Diencephalon (tissue), 1 donor: Measurements from ENCODE around the gene MTHFD2. TPM values are rescaled to one million over a fixed set of nuclear protein-coding genes. Genes with fewer than 3 reads are reported as not detected.

Experiments used
- total RNA-seq: library from RNA; depleted of rRNA; stranded (reverse); fragments of >200 nt; gene quantifications from one replicate; pipeline ENCODE4 v1.2.3, GENCODE V29; 2014

Gene MTHFD2
- 31.1 TPM for total RNA-seq

GRCh38 chr2:74198461-74199274 is at the start of gene MTHFD2:
Gene MTHFD2, plus strand, starts transcription at chr2:74198615. Its CDS starts 27 bp downstream, at chr2:74198642.

DNA sequence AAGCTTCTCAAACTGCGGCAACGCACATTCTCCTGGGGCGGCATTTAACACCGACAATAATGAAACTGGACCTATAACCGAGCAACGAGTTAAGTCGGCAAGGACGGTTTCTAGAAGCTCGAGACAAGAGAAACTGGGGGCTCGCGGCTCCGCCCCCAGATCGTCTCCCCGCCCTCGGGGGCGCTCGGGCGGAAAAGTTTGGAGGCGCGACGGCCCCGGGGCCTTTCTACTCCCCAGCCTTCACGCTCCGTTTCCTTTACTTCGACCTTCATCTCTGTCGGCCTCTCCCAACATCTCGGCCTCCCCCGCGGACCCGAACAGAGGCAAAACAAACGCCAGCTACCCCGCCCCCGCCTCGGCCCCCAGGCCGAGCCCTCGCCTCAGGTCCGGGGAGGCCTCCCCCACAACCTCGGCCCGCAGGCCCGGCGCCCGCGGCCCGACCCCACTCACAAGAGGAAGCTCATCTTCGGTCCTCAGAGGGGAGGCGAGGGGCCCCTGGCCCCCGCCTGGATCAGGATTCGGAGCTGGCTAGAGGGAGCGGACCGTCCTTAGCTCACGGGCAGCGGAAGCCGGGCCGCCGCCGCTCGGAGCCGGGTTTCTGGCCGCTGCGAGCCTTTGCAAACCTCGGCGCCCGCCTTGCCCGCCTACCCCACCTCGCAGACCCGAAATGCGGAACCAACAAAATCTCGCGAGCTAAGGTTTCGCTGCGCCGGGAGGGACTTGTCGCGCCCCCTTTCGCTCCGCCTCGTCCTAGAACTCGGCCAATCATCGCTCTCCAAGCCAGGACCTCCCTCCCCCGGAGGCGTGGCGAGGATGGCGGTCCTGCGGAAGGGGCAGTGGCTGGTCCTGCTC is 20.0 kb upstream of the MTHFD2 start, which contains the start of gene MOB1A:
MOB1A (minus strand) TSS at position 669 of the 852 bp plus-strand sequence; CDS start at position 464, 205 bp downstream.

Other genes starting within 250 kb of the MTHFD2 start
- 18.9 TPM for gene TET3, start 213.7 kb upstream of the MTHFD2 start, total RNA-seq
- 45.2 TPM for gene BOLA3, start 50.7 kb upstream of the MTHFD2 start, total RNA-seq
- gene MOB1A, start 19.7 kb upstream of the MTHFD2 start, total RNA-seq: 52.4 TPM
- 3.2 TPM for gene SLC4A5, start 144.8 kb downstream of the MTHFD2 start, total RNA-seq
- 159 TPM for gene DCTN1, start 181.7 kb downstream of the MTHFD2 start, total RNA-seq
- gene C2orf81, start 223.0 kb downstream of the MTHFD2 start, total RNA-seq: 0.92 TPM
- 34.4 TPM for gene WDR54, start 223.1 kb downstream of the MTHFD2 start, total RNA-seq
- gene RTKN, start 243.3 kb downstream of the MTHFD2 start, total RNA-seq: 11.1 TPM